Measurements from ENCODE around the gene COMMD6.

The COMMD6 gene

DNA sequence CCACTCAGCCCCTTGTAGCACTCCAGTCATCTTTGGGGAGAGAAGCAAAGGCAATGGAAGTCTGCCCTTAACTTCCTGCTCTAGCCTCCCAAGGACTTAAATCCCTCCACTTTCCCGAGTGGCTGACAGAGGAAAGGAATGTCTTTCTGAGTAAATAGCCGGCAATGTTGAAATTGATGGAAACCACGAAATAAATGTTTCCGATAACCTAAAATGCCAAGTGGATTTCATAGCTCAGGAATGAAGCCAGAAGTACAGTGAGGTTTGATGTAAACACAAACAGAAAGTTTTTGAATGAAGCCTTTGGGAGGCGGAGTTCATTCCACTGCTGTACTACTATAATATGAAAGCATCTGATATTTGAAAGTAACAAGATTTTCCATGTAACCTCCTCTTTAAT lies 41.7 kb downstream of the COMMD6 start:
- WGBS (ENCODE audit: insufficient coverage): 100% methylated on average over 4 of the region's 5 CpGs

DNA sequence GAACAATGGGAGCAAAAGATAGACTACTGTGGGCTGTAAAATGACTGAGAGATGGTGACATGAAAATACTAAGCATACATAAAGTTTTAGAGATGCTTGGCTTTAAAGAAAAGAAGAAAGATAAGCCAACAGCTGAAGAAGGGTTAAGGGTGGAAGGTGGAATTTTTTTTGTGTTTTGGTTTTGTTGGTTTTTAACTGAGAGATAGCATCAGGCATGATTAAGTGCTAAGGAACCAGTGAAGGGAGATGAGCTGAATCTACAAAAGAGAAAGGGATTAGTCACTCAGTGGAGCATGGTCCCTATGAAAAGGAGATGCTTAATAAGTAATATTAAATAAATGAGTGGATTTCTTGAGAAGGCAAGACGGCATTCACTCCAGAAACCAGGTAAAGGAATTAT lies 43.1 kb downstream of the COMMD6 start:
- H3K4me1 ChIP-seq (ENCODE audit: control extremely low read depth in 1 of 4, control insufficient read depth in 4 of 4, insufficient read depth in 4 of 4, low read length in 3 of 4): peaks cover 0 to 7% (median 2%) of the 10 kb centered on the region in 4 experiments
- no peak for DNase-seq
- WGBS (ENCODE audit: insufficient coverage): 100% methylated on average over 1 of the region's 1 CpG
- H3K27ac ChIP-seq (ENCODE audit: insufficient read depth in 1 of 2, low read depth in 1 of 2, low read length in 2 of 2, poor library complexity in 1 of 2, severe bottlenecking in 2 of 2): no peak overlapping the region
- no peak overlapping the region for H3K4me3 ChIP-seq (ENCODE audit: control insufficient read depth in 1 of 7, extremely low read depth in 1 of 7, insufficient read depth in 4 of 7, low read depth in 2 of 7, low read length in 6 of 7)
- POLR2A ChIA-PET: no interaction called here
- H3K9me3 ChIP-seq (ENCODE audit: control extremely low read depth in 1 of 5, control insufficient read depth in 4 of 5, insufficient read depth in 2 of 5, low read depth in 1 of 5, low read length in 4 of 5): no peaks in the 10 kb centered on the region
- CTCF ChIA-PET: interaction anchor here (0.5 to 3.2 kb wide), 2 partner anchors 11 to 33 kb away, joined by 3 to 12 read pairs; partner anchors contain the start of gene TBC1D4
- no peaks in the 10 kb centered on the region for H3K27me3 ChIP-seq (replicated peaks in 2 of 5; ENCODE audit: control insufficient read depth in 4 of 5, insufficient read depth in 5 of 5, low read length in 4 of 5)
- H3K36me3 ChIP-seq (ENCODE audit: control insufficient read depth in 4 of 4, insufficient read depth in 4 of 4, low read length in 3 of 4): no peaks in the 10 kb centered on the region

More for the DNA sequence above, 41.7 kb downstream of the COMMD6 start:
- Histone ChIP-seq H3K4me1 (ENCODE audit: control extremely low read depth in 1 of 4, control insufficient read depth in 4 of 4, insufficient read depth in 4 of 4, low read length in 3 of 4) (no peaks in the 10 kb centered on the region), H3K4me3 (ENCODE audit: control insufficient read depth in 1 of 7, extremely low read depth in 1 of 7, insufficient read depth in 4 of 7, low read depth in 2 of 7, low read length in 6 of 7) (no peak overlapping the region), H3K9me3 (ENCODE audit: control extremely low read depth in 1 of 5, control insufficient read depth in 4 of 5, insufficient read depth in 2 of 5, low read depth in 1 of 5, low read length in 4 of 5) (no peaks in the 10 kb centered on the region), H3K27ac (ENCODE audit: insufficient read depth in 1 of 2, low read depth in 1 of 2, low read length in 2 of 2, poor library complexity in 1 of 2, severe bottlenecking in 2 of 2) (no peak overlapping the region), H3K27me3 (replicated peaks in 2 of 5; ENCODE audit: control insufficient read depth in 4 of 5, insufficient read depth in 5 of 5, low read length in 4 of 5) (no peaks in the 10 kb centered on the region), H3K36me3 (ENCODE audit: control insufficient read depth in 4 of 4, insufficient read depth in 4 of 4, low read length in 3 of 4) (no peaks in the 10 kb centered on the region)
- no peak for DNase-seq
- ChIA-PET CTCF (interaction anchor here (0.8 kb wide), 1 partner anchor 13 kb away, joined by 3 read pairs; no protein-coding TSS in a partner anchor), POLR2A (no interaction called here)

DNA sequence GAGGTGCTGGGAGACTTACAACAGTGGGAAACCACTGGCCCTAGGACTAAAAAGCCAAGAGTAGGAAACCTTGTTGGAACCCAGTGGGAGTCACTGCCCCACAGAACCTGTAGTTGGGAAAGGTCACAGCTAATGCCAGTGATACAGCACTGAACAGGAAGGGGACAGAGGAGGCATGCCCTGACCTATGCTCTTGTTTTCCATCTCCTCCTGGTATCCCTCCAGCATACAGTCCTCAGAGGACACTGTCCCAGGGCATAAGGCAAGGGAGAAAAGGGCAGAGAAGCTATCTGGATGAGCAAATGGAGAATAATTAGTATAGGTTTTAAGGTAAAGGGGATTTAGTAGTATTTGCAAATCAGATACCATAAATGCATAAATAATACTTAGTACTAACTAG lies 44.5 kb downstream of the COMMD6 start:
- ChIA-PET CTCF (interaction anchor here (3.2 kb wide), 1 partner anchor 10 kb away, joined by 12 read pairs; the partner anchor contains the start of gene TBC1D4), POLR2A (no interaction called here)
- no peaks in the 10 kb centered on the region for H3K9me3 ChIP-seq (ENCODE audit: control extremely low read depth in 1 of 5, control insufficient read depth in 4 of 5, insufficient read depth in 2 of 5, low read depth in 1 of 5, low read length in 4 of 5)
- no peak overlapping the region for H3K27ac ChIP-seq (ENCODE audit: insufficient read depth in 1 of 2, low read depth in 1 of 2, low read length in 2 of 2, poor library complexity in 1 of 2, severe bottlenecking in 2 of 2)
- H3K4me1 ChIP-seq (ENCODE audit: control extremely low read depth in 1 of 4, control insufficient read depth in 4 of 4, insufficient read depth in 4 of 4, low read length in 3 of 4): peaks cover 0 to 13% (median 2%) of the 10 kb centered on the region in 4 experiments
- H3K27me3 ChIP-seq (replicated peaks in 2 of 5; ENCODE audit: control insufficient read depth in 4 of 5, insufficient read depth in 5 of 5, low read length in 4 of 5): no peaks in the 10 kb centered on the region
- DNase-seq: no peak
- no peak overlapping the region for H3K4me3 ChIP-seq (ENCODE audit: control insufficient read depth in 1 of 7, extremely low read depth in 1 of 7, insufficient read depth in 4 of 7, low read depth in 2 of 7, low read length in 6 of 7)
- no peaks in the 10 kb centered on the region for H3K36me3 ChIP-seq (ENCODE audit: control insufficient read depth in 4 of 4, insufficient read depth in 4 of 4, low read length in 3 of 4)

- ChIA-PET CTCF (interaction anchor here (0.9 to 3.2 kb wide), 2 partner anchors 9 to 18 kb away, joined by 3 to 12 read pairs; partner anchors contain the start of gene TBC1D4), POLR2A (no interaction called here)
- Histone ChIP-seq H3K27me3 (replicated peaks in 2 of 5; ENCODE audit: control insufficient read depth in 4 of 5, insufficient read depth in 5 of 5, low read length in 4 of 5) (no peaks in the 10 kb centered on the region), H3K36me3 (ENCODE audit: control insufficient read depth in 4 of 4, insufficient read depth in 4 of 4, low read length in 3 of 4) (no peaks in the 10 kb centered on the region), H3K4me3 (ENCODE audit: control insufficient read depth in 1 of 7, extremely low read depth in 1 of 7, insufficient read depth in 4 of 7, low read depth in 2 of 7, low read length in 6 of 7) (no peak overlapping the region), H3K9me3 (ENCODE audit: control extremely low read depth in 1 of 5, control insufficient read depth in 4 of 5, insufficient read depth in 2 of 5, low read depth in 1 of 5, low read length in 4 of 5) (no peaks in the 10 kb centered on the region), H3K4me1 (ENCODE audit: control extremely low read depth in 1 of 4, control insufficient read depth in 4 of 4, insufficient read depth in 4 of 4, low read length in 3 of 4) (peaks cover 0 to 16% (median 2%) of the 10 kb centered on the region in 4 experiments), H3K27ac (ENCODE audit: insufficient read depth in 1 of 2, low read depth in 1 of 2, low read length in 2 of 2, poor library complexity in 1 of 2, severe bottlenecking in 2 of 2) (no peak overlapping the region)
- peak in 2 of 3 donors; percentile 24 to 28 for DNase-seq
- WGBS (ENCODE audit: insufficient coverage): 94% methylated on average over 2 of the region's 5 CpGs
Observed at GRCh38 chr13:75492389-75492788, 45.3 kb downstream of the COMMD6 start.

DNA sequence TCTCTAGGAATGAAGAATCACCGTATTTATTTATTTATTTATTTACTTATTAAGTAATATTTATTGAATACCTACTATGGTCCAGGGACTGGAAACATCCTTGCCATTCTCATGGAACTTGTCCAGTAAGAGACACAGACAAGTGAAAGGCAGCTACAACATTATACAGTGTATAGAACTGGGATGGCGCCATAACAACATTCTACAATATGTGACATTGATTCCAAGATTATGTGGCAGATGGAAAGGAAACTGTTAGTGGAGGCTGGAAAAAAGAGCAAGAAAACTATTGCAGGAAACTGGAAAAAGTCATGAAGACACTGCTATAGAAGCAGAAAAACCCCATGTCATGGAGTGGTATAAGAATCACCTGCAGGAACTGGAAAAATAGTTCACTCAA lies 46.3 kb downstream of the COMMD6 start:
- CTCF ChIA-PET: interaction anchor here (0.6 to 3.2 kb wide), 3 partner anchors 8 to 19 kb away, joined by 3 to 12 read pairs (median 3); partner anchors contain the start of gene TBC1D4
- no CpG with 5 or more reads among the region's 2 CpGs for WGBS (ENCODE audit: insufficient coverage)

DNA sequence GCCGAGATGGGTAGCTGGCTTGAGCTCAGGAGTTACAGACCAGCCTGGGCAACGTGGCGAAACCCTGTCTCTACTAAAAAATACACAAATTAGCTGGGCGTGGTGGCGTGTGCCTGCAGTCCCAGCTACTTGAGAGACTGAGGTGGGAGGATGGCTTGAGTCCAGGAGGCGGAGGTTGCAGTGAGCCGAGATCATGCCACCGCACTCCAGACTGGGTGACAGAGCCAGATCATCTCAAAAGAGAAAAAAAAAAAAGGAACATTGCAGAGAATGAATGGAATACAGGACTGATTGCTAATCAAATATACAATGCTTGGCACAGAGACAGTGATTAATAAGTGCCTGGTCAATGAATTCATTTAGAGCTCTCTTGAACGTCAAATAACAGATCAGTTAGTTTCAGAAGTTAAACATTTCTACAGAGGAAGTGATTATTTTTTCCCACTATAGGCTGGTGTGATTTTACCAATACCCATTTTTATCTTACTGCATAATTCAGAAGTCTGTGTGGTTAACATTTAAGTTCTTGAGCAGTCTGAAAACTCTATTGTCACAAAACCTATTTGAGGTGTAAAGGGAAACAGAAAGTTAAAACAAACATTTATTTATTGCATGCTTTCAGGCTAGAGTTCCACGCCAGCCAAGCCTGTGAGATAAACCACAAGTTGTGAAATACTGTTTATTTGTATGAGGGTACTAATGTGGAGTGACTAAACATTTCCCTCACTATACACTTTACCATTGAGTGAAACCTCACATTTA lies 48.0 kb downstream of the COMMD6 start:
- peak; percentile 28 to 88 (median 85) for DNase-seq
- CTCF ChIA-PET: interaction anchor here (0.6 to 1.1 kb wide), 2 partner anchors 54 to 138 kb away, joined by 3 to 4 read pairs; no protein-coding TSS in a partner anchor
- no peaks in the 10 kb centered on the region for H3K36me3 ChIP-seq (ENCODE audit: control insufficient read depth in 4 of 4, insufficient read depth in 4 of 4, low read length in 3 of 4)
- no peak overlapping the region for H3K4me3 ChIP-seq (ENCODE audit: control insufficient read depth in 1 of 7, extremely low read depth in 1 of 7, insufficient read depth in 4 of 7, low read depth in 2 of 7, low read length in 6 of 7)
- H3K27ac ChIP-seq (ENCODE audit: insufficient read depth in 1 of 2, low read depth in 1 of 2, low read length in 2 of 2, poor library complexity in 1 of 2, severe bottlenecking in 2 of 2): no peak overlapping the region
- no peaks in the 10 kb centered on the region for H3K27me3 ChIP-seq (replicated peaks in 2 of 5; ENCODE audit: control insufficient read depth in 4 of 5, insufficient read depth in 5 of 5, low read length in 4 of 5)
- POLR2A ChIA-PET: no interaction called here
- H3K9me3 ChIP-seq (ENCODE audit: control extremely low read depth in 1 of 5, control insufficient read depth in 4 of 5, insufficient read depth in 2 of 5, low read depth in 1 of 5, low read length in 4 of 5): no peaks in the 10 kb centered on the region
- peaks cover 0 to 43% (median 15%) of the 10 kb centered on the region in 4 experiments for H3K4me1 ChIP-seq (ENCODE audit: control extremely low read depth in 1 of 4, control insufficient read depth in 4 of 4, insufficient read depth in 4 of 4, low read length in 3 of 4)
- WGBS (ENCODE audit: insufficient coverage): 98% methylated on average over 7 of the region's 10 CpGs

More for the DNA sequence above, 46.3 kb downstream of the COMMD6 start:
- H3K27me3 ChIP-seq (replicated peaks in 2 of 5; ENCODE audit: control insufficient read depth in 4 of 5, insufficient read depth in 5 of 5, low read length in 4 of 5): no peaks in the 10 kb centered on the region
- H3K4me3 ChIP-seq (ENCODE audit: control insufficient read depth in 1 of 7, extremely low read depth in 1 of 7, insufficient read depth in 4 of 7, low read depth in 2 of 7, low read length in 6 of 7): no peak overlapping the region
- H3K27ac ChIP-seq (ENCODE audit: insufficient read depth in 1 of 2, low read depth in 1 of 2, low read length in 2 of 2, poor library complexity in 1 of 2, severe bottlenecking in 2 of 2): no peak overlapping the region
- no peaks in the 10 kb centered on the region for H3K9me3 ChIP-seq (ENCODE audit: control extremely low read depth in 1 of 5, control insufficient read depth in 4 of 5, insufficient read depth in 2 of 5, low read depth in 1 of 5, low read length in 4 of 5)
- H3K4me1 ChIP-seq (ENCODE audit: control extremely low read depth in 1 of 4, control insufficient read depth in 4 of 4, insufficient read depth in 4 of 4, low read length in 3 of 4): peaks cover 0 to 26% (median 8%) of the 10 kb centered on the region in 4 experiments
- POLR2A ChIA-PET: no interaction called here
- no peaks in the 10 kb centered on the region for H3K36me3 ChIP-seq (ENCODE audit: control insufficient read depth in 4 of 4, insufficient read depth in 4 of 4, low read length in 3 of 4)
- no peak for DNase-seq

Measured in common myeloid progenitor, CD34-positive (primary cell).